Activated CD8-positive, alpha-beta memory T cell treated with anti-CD3 and anti-CD28 coated beads, Interleukin-2, amount 50 U/mL, for 24 hours (primary cell): ENCODE results near the gene HAPLN3.

ENCODE experiments used
- DNase-seq: peaks from one replicate; pipeline ENCODE4 v3.0.0-alpha.2; 2020; ENCODE audit errors: extremely low read depth

HAPLN3 gene

GRCh38 chr15:88909956-88910831 lies 14.8 kb upstream of the HAPLN3 start:
- no peak for DNase-seq

- DNase-seq: no peak
These were observed 13.6 kb upstream of the HAPLN3 start for GRCh38 chr15:88908697-88909621.

GRCh38 chr15:88908123-88908522 lies 12.8 kb upstream of the HAPLN3 start:
- DNase-seq: no peak

GRCh38 chr15:88907111-88907510 lies 11.8 kb upstream of the HAPLN3 start:
- no peak for DNase-seq

- no peak for DNase-seq
These were observed 11.2 kb upstream of the HAPLN3 start for GRCh38 chr15:88906551-88906950.

- no peak for DNase-seq
These were observed 10.8 kb upstream of the HAPLN3 start for GRCh38 chr15:88906130-88906529.

GRCh38 chr15:88905576-88905975 lies 10.2 kb upstream of the HAPLN3 start:
- no peak for DNase-seq

- DNase-seq: peak; percentile 84
These were observed 9.4 kb upstream of the HAPLN3 start for GRCh38 chr15:88904624-88905327.

- DNase-seq: no peak
These were observed 8.9 kb upstream of the HAPLN3 start for GRCh38 chr15:88904257-88904623.

- DNase-seq: no peak
These were observed 7.5 kb upstream of the HAPLN3 start for GRCh38 chr15:88902846-88903245.

GRCh38 chr15:88902221-88902835 lies 7.0 kb upstream of the HAPLN3 start:
- no peak for DNase-seq

- no peak for DNase-seq
These were observed 6.3 kb upstream of the HAPLN3 start for GRCh38 chr15:88901508-88902220.

GRCh38 chr15:88900982-88901418 lies 5.7 kb upstream of the HAPLN3 start:
- DNase-seq: no peak

- no peak for DNase-seq
These were observed 5.1 kb upstream of the HAPLN3 start for GRCh38 chr15:88900309-88900981.

- DNase-seq: no peak
These were observed 3.9 kb upstream of the HAPLN3 start for GRCh38 chr15:88899251-88899650.

- DNase-seq: no peak
These were observed 3.4 kb upstream of the HAPLN3 start for GRCh38 chr15:88898736-88899135.

GRCh38 chr15:88897456-88898194 lies 2.3 kb upstream of the HAPLN3 start:
- DNase-seq: peak; percentile 51

- no peak for DNase-seq
These were observed 1.8 kb upstream of the HAPLN3 start for GRCh38 chr15:88897142-88897455.

GRCh38 chr15:88896333-88897033 lies 1.1 kb upstream of the HAPLN3 start:
- no peak for DNase-seq
